Left ventricle myocardium inferior (tissue), 1 donor: ENCODE measurements around the gene PRRC2A. TPM values are rescaled to one million over a fixed set of nuclear protein-coding genes. Genes with fewer than 3 reads are reported as not detected.

ENCODE experiments used
- DNase-seq: peaks from one replicate; pipeline ENCODE4 v3.0.0-alpha.2; 2020
- H3K27ac ChIP-seq: fragments of 200-600 bp; replicated peaks from 2 replicates; pipeline ENCODE4 v1.8.0; 2021
- H3K27me3 ChIP-seq: fragments of 200-600 bp; 2 replicates; pipeline ENCODE4 v1.8.0; 2021; ENCODE audit warnings: low read depth
- H3K36me3 ChIP-seq: fragments of 200-600 bp; 2 replicates; pipeline ENCODE4 v1.8.0; 2021
- H3K4me1 ChIP-seq: fragments of 200-600 bp; 2 replicates; pipeline ENCODE4 v1.8.0; 2021
- H3K4me3 ChIP-seq: fragments of 200-600 bp; 2 replicates; pipeline ENCODE4 v1.8.0; 2021; ENCODE audit warnings: mild to moderate bottlenecking, moderate library complexity
- H3K9me3 ChIP-seq: fragments of 200-600 bp; replicated peaks from 2 replicates; pipeline ENCODE4 v1.8.0; 2021
- intact Hi-C: fragments of 100-400 bp; cut with micrococcal nuclease; formaldehyde crosslinking; loops from one replicate; pipeline ENCODE4 v1.11.0; 2022
- total RNA-seq: library from RNA; stranded (reverse); fragmentation: NEBNext Ultra II Directional; extraction: Animal tissue kit (Norgen Biotek cat#: 25700); gene quantifications from one replicate; pipeline ENCODE4 v1.2.1, GENCODE V29; 2021
- TF ChIP-seq, protein P1 (sequence below): fragments of 200-600 bp; IDR thresholded peaks from 2 replicates; pipeline ENCODE4 v1.8.0; 2021; ENCODE audit warnings: antibody characterized with exemption, mild to moderate bottlenecking, borderline replicate concordance
- donor health status: DM: no; HTN: yes; CAD: no; lungs with severe emphysema.

Gene PRRC2A
- total RNA-seq, 1 donor from 2014 or later: 82.4 TPM

- Histone ChIP-seq H3K27ac (peak overlapping the region; percentile 95), H3K4me3 (peak overlapping the region; percentile 90), H3K27me3 (no peaks in the 10 kb centered on the region), H3K4me1 (peaks cover 70% of the 10 kb centered on the region), H3K36me3 (peaks cover 37% of the 10 kb centered on the region), H3K9me3 (no peaks in the 10 kb centered on the region)
- no peak for DNase-seq
- TF ChIP-seq, protein P1, sequence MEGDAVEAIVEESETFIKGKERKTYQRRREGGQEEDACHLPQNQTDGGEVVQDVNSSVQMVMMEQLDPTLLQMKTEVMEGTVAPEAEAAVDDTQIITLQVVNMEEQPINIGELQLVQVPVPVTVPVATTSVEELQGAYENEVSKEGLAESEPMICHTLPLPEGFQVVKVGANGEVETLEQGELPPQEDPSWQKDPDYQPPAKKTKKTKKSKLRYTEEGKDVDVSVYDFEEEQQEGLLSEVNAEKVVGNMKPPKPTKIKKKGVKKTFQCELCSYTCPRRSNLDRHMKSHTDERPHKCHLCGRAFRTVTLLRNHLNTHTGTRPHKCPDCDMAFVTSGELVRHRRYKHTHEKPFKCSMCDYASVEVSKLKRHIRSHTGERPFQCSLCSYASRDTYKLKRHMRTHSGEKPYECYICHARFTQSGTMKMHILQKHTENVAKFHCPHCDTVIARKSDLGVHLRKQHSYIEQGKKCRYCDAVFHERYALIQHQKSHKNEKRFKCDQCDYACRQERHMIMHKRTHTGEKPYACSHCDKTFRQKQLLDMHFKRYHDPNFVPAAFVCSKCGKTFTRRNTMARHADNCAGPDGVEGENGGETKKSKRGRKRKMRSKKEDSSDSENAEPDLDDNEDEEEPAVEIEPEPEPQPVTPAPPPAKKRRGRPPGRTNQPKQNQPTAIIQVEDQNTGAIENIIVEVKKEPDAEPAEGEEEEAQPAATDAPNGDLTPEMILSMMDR: no peak
- intact Hi-C loops: no loop called here
These were observed 38.6 kb downstream of the PRRC2A start for GRCh38 chr6:31658983-31659648.

- peaks cover 37% of the 10 kb centered on the region for H3K36me3 ChIP-seq
- TF ChIP-seq, protein P1: no peak
- intact Hi-C loops: no loop called here
- peak overlapping the region; percentile 95 for H3K27ac ChIP-seq
- no peaks in the 10 kb centered on the region for H3K9me3 ChIP-seq
- DNase-seq: no peak
- peak overlapping the region; percentile 90 for H3K4me3 ChIP-seq
- peaks cover 75% of the 10 kb centered on the region for H3K4me1 ChIP-seq
- H3K27me3 ChIP-seq: no peaks in the 10 kb centered on the region
These were observed 39.3 kb downstream of the PRRC2A start for GRCh38 chr6:31659649-31660380.

- Histone ChIP-seq H3K36me3 (peaks cover 37% of the 10 kb centered on the region), H3K27ac (peak within 1 kb of the TSS; percentile 95), H3K4me1 (peaks cover 82% of the 10 kb centered on the region), H3K9me3 (no peaks in the 10 kb centered on the region), H3K4me3 (peak within 1 kb of the TSS; percentile 90), H3K27me3 (no peaks in the 10 kb centered on the region)
- intact Hi-C loops: no loop called here
- TF ChIP-seq, protein P1: peak; percentile 9
- DNase-seq: peak; percentile 90
These were observed 40.1 kb downstream of the PRRC2A start, which contains the start of gene C6orf47 for GRCh38 chr6:31660381-31661261. TSS of gene C6orf47 (minus strand) at chr6:31660778. CDS start at chr6:31659947, 831 bp downstream.

DNA sequence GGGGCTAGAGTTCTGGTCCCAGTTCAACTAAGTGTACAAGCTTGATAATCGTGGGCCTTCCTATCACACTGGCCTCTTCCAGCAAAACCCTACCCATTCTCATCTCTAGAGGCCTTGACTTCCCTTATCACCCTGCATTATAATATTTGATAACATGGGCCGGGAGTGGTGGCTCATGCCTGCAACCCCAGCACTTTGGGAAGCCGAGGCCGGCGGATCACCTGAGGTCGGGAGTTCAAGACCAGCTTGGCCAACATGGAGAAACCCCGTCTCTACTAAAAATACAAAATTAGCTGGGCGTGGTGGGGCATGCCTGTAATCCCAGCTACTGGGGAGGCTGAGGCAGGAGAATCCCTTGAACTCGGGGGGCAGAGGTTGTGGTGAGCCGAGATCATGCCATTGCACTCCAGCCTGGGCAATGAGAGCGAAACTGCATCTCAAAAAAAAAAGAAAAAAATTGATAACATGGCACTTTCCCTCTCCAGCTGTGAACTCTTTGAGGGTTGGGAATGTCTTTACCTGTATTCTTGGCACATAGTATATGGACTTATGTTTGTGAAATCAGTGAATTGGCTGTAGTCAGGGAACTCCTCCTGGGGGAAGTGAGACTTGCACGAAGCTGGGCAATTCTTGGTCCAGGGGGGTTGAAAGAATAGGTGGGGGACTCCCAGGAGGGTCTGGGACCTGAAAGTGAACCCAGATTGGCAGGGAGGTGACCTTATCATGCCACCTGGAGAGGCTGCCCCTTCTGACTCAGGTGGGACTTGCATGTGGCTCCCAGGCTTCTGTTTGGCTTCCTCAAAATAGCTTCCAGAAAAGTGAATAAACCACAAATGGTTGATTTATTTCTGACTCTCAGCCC is 41.0 kb downstream of the PRRC2A start:
- Histone ChIP-seq H3K27ac (peak overlapping the region; percentile 95), H3K4me1 (peaks cover 88% of the 10 kb centered on the region), H3K27me3 (no peaks in the 10 kb centered on the region), H3K36me3 (peaks cover 29% of the 10 kb centered on the region), H3K4me3 (peak overlapping the region; percentile 90), H3K9me3 (no peaks in the 10 kb centered on the region)
- TF ChIP-seq, protein P1: no peak
- intact Hi-C loops: no loop called here
- no peak for DNase-seq
